CD4-positive, alpha-beta T cell treated with Interleukin-15 for 4 hours (primary cell): ENCODE measurements around the gene ETNPPL.

ENCODE experiments used
- DNase-seq: peaks from one replicate; pipeline ENCODE4 v3.0.0-alpha.2; 2020; ENCODE audit warnings: low spot score

The ETNPPL gene

GRCh38 chr4:108695062-108695461 lies 67.8 kb downstream of the ETNPPL start:
- no peak for DNase-seq

DNA sequence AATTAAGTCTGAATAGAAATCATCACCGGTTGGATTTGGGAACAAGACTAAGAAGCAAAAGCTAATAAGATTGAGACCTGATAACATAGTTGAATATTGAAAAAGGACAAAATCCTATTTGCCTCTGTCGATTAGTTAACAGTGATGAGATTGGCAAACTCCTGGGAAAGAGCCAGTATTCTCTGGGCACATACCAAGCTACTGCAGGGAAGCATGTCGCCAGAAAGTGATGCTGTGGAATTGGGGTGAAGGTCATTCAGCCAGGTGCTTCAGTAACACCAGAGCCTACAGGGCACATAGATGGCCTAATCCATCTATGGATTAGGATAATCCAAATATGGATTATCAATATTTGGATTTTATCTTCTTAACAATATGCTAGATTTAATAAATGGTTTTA lies 68.4 kb downstream of the ETNPPL start:
- DNase-seq, result no peak

DNA sequence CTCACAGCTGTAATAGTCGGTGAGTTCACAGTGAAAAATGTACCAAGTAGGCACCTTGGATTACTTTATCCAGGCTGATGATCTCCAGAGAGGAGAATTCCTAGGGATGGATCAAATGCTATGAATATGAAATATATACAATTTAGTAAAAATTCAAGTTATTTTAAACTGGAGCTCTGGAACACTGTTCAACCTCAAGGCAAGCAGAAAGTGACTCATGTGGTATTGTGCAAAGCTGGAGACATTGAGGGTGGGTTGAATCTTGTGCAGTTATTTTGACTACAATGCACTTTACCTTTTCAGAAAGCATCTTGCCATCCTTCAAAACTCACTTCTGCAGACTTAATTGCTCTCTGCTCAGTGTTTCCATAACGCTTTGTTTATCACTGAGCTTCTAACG lies 69.0 kb downstream of the ETNPPL start:
- DNase-seq, result no peak

- no peak for DNase-seq
These were observed 69.6 kb downstream of the ETNPPL start for GRCh38 chr4:108693211-108693610.
